HCT116 (cell line): Measurements from ENCODE around the gene WNT9B. TPM values are rescaled to one million over a fixed set of nuclear protein-coding genes. Genes with fewer than 3 reads are reported as not detected.

Experiments used
- ATAC-seq: fragments of 200-7000 bp; cut with Tn5 transposase; 2 replicates; pipeline ENCODE4 v1.9.1; 2020; ENCODE audit warnings: mild to moderate bottlenecking, moderate library complexity
- BruUV-seq: library from RNA; stranded (reverse); fragments of 400-500 nt; replicated peaks from 2 replicates; lab custom pipeline; 2021; lab: Mats Ljungman, UMichigan
- CTCF ChIA-PET: fragments of 300-600 bp; sonication (Branson Sonifier 250); formaldehyde crosslinking; loops from one replicate; lab custom pipeline; 2021; ENCODE audit warnings: antibody characterized with exemption; lab: Charles Lee
- POLR2A ChIA-PET: fragments of 300-600, 350-600 bp; sonication (Branson Sonifier 250); formaldehyde crosslinking; loops from one replicate; lab custom pipeline; 2021; ENCODE audit warnings: antibody characterized with exemption; lab: Charles Lee
- RAD21 ChIA-PET, 2 experiments: fragments of 300-600 bp; sonication (Branson Sonifier 250); formaldehyde crosslinking; loops; one replicate each; lab custom pipeline; 2023; ENCODE audit warnings: low total read pairs in 2 of 2; ENCODE audit not compliant: uncharacterized antibody in 2 of 2, unreplicated experiment in 2 of 2, low non-redundant PET in 1 of 2; lab: Charles Lee
- DNase-seq: peaks from one replicate; pipeline ENCODE4 v3.0.0-alpha.2; 2010; ENCODE audit warnings: low read depth, low spot score
- H2AFZ ChIP-seq: fragments of 200-600 bp; shearing (Covaris generic), sonication (generic); 2 replicates; pipeline ENCODE4 v1.6.1; 2017; ENCODE audit warnings: low read depth, mixed run types, mixed read lengths, antibody characterized with exemption, low read length; ENCODE audit not compliant: poor library complexity, severe bottlenecking
- H3K27ac ChIP-seq: 2 replicates; pipeline ENCODE4 v1.5.1; 2012; ENCODE audit warnings: low read depth, low read length
- H3K27me3 ChIP-seq: fragments of 200-600 bp; sonication (generic); 2 replicates; pipeline ENCODE4 v1.6.1; 2016; ENCODE audit warnings: mixed run types, low read length, mixed read lengths; ENCODE audit not compliant: insufficient read depth
- H3K36me3 ChIP-seq, 2 experiments: fragments of 200-500 bp in 1 of 2; fragments of 200-600 bp in 1 of 2; sonication (Bioruptor generic) in 1 of 2; sonication (generic) in 1 of 2; 2 replicates each; pipeline versions ENCODE4 v1.5.1 to v1.6.1; 2014 to 2016; ENCODE audit warnings: low read length in 2 of 2, inconsistent platforms in 1 of 2, mixed read lengths in 1 of 2, mixed run types in 1 of 2; ENCODE audit not compliant: insufficient read depth in 2 of 2, control insufficient read depth in 1 of 2
- H3K4me1 ChIP-seq, 2 experiments: fragments of 200-600 bp in 1 of 2; sonication (generic) in 1 of 2; 2 replicates each; pipeline versions ENCODE4 v1.5.1 to v1.6.1; 2012 to 2017; ENCODE audit warnings: low read length in 2 of 2, inconsistent platforms in 1 of 2, mild to moderate bottlenecking in 1 of 2, mixed read lengths in 1 of 2, mixed run types in 1 of 2, moderate library complexity in 1 of 2; ENCODE audit not compliant: insufficient read depth in 2 of 2, control insufficient read depth in 1 of 2
- H3K4me2 ChIP-seq: fragments of 200-600 bp; sonication (generic); 2 replicates; pipeline ENCODE4 v1.6.1; 2017; ENCODE audit warnings: mixed run types, low read length, mixed read lengths
- H3K4me3 ChIP-seq, 2 experiments: fragments of 200-600 bp in 1 of 2; sonication (generic) in 1 of 2; replicated peaks in 1 of 2; 2 replicates each; pipeline ENCODE4 v1.5.1; 2011 to 2016; ENCODE audit warnings: low read length in 2 of 2, control low read depth in 1 of 2, low read depth in 1 of 2, mild to moderate bottlenecking in 1 of 2, mixed read lengths in 1 of 2, mixed run types in 1 of 2
- H3K79me2 ChIP-seq: fragments of 200-600 bp; sonication (generic); 2 replicates; pipeline ENCODE4 v1.6.1; 2017; ENCODE audit warnings: mild to moderate bottlenecking, mixed run types, low read length, moderate library complexity, mixed read lengths; ENCODE audit not compliant: insufficient read depth
- H3K9ac ChIP-seq: fragments of 200-600 bp; sonication (generic); 2 replicates; pipeline ENCODE4 v1.6.1; 2016; ENCODE audit warnings: low read length, mixed read lengths
- H3K9me2 ChIP-seq: fragments of 200-600 bp; sonication (generic), shearing (Covaris generic); 2 replicates; pipeline ENCODE4 v1.6.1; 2017; ENCODE audit warnings: mixed run types, mild to moderate bottlenecking, moderate library complexity; ENCODE audit not compliant: insufficient read depth
- H3K9me3 ChIP-seq, 2 experiments: fragments of 200-500 bp in 1 of 2; fragments of 200-600 bp in 1 of 2; sonication (Bioruptor generic) in 1 of 2; sonication (generic) in 1 of 2; 2 replicates each; pipeline ENCODE4 v1.6.1; 2014 to 2017; ENCODE audit warnings: low read length in 2 of 2, mixed read lengths in 2 of 2, inconsistent platforms in 1 of 2, low read depth in 1 of 2, mild to moderate bottlenecking in 1 of 2, mixed run types in 1 of 2, moderate library complexity in 1 of 2; ENCODE audit not compliant: control insufficient read depth in 1 of 2, insufficient read depth in 1 of 2
- H4K20me1 ChIP-seq: fragments of 200-600 bp; sonication (generic), shearing (Covaris generic); 2 replicates; pipeline ENCODE4 v1.6.1; 2017; ENCODE audit warnings: mixed run types, mild to moderate bottlenecking, moderate library complexity; ENCODE audit not compliant: insufficient read depth
- EGR1 ChIP-seq: IDR thresholded peaks from 2 replicates; pipeline ENCODE4 v1.6.1; 2012; ENCODE audit warnings: low read depth
- intact Hi-C: fragments of 100-400 bp; cut with micrococcal nuclease; formaldehyde crosslinking; loops from 2 replicates; pipeline ENCODE4 v1.10.0; 2022
- total RNA-seq: library from RNA; stranded (reverse); gene quantifications from one replicate; pipeline ENCODE4 v1.2.1, GENCODE V29; 2021; ENCODE audit not compliant: unreplicated experiment
- TF ChIP-seq, protein P1 (sequence below): IDR thresholded peaks from 2 replicates; pipeline ENCODE4 v1.6.1; 2012
- TF ChIP-seq, protein P2 (sequence below): IDR thresholded peaks from 2 replicates; pipeline ENCODE4 v1.6.1; 2012; ENCODE audit warnings: low read depth

Gene WNT9B
- total RNA-seq, 1 experiment from 2014 or later = not detected

DNA sequence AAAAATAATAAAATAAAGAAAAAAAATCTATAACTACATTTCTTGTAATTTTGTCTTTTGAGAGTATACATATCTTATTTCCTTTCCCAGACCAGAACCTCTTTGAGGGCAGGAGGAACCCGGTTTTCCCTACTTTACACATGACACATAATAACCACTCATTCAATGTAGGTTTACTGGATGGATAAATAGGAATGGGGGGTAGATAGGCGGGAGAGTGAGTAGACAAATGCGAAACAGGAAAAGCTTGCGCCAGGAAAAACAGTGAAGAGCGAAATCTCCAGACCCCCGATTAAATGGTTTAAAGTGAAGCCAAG, 71.1 kb downstream of the WNT9B start:
- Histone ChIP-seq H3K9ac (peak overlapping the region; percentile 95), H3K4me2 (peak overlapping the region; percentile 78), H3K27ac (peak overlapping the region; percentile 80), H3K79me2 (peaks cover 49% of the 10 kb centered on the region), H3K27me3 (no peaks in the 10 kb centered on the region), H3K9me2 (no peaks in the 10 kb centered on the region), H3K9me3 (no peaks in the 10 kb centered on the region), H3K36me3 (no peaks in the 10 kb centered on the region; a peak in 1 of 4 replicates), H2AFZ (peak overlapping the region; percentile 86), H4K20me1 (no peaks in the 10 kb centered on the region), H3K4me3 (peak overlapping the region; percentile 91 to 99), H3K4me1 (peaks cover 7 to 10% of the 10 kb centered on the region in 2 experiments)
- intact Hi-C loops = loop anchor here (2.0 to 10.0 kb wide), 2 partner anchors 24 to 138 kb away; no protein-coding TSS in a partner anchor
- CTCF ChIA-PET = no interaction called here
- BruUV-seq = TSS peak; percentile 75
- RAD21 ChIA-PET = no interaction called here
- no peak for TF ChIP-seq EGR1
- TF ChIP-seq, protein P1, sequence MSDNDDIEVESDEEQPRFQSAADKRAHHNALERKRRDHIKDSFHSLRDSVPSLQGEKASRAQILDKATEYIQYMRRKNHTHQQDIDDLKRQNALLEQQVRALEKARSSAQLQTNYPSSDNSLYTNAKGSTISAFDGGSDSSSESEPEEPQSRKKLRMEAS = no peak
- TF ChIP-seq, protein P2, sequence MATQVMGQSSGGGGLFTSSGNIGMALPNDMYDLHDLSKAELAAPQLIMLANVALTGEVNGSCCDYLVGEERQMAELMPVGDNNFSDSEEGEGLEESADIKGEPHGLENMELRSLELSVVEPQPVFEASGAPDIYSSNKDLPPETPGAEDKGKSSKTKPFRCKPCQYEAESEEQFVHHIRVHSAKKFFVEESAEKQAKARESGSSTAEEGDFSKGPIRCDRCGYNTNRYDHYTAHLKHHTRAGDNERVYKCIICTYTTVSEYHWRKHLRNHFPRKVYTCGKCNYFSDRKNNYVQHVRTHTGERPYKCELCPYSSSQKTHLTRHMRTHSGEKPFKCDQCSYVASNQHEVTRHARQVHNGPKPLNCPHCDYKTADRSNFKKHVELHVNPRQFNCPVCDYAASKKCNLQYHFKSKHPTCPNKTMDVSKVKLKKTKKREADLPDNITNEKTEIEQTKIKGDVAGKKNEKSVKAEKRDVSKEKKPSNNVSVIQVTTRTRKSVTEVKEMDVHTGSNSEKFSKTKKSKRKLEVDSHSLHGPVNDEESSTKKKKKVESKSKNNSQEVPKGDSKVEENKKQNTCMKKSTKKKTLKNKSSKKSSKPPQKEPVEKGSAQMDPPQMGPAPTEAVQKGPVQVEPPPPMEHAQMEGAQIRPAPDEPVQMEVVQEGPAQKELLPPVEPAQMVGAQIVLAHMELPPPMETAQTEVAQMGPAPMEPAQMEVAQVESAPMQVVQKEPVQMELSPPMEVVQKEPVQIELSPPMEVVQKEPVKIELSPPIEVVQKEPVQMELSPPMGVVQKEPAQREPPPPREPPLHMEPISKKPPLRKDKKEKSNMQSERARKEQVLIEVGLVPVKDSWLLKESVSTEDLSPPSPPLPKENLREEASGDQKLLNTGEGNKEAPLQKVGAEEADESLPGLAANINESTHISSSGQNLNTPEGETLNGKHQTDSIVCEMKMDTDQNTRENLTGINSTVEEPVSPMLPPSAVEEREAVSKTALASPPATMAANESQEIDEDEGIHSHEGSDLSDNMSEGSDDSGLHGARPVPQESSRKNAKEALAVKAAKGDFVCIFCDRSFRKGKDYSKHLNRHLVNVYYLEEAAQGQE = no peak
- no peak for DNase-seq
- ATAC-seq = peak; percentile 33
- POLR2A ChIA-PET = no interaction called here
